Large intestine (tissue), 3 donors: ENCODE results near the gene SAXO2. TPM values are rescaled to one million over a fixed set of nuclear protein-coding genes. Genes with fewer than 3 reads are reported as not detected.
"Not testable (repeated sequence)": the region's sequence is repeated elsewhere in the genome, so short reads cannot be mapped to it uniquely, and the experiment has no call there.

ENCODE experiments used
- DNase-seq, 2 donors: peaks; one replicate each; pipeline versions ENCODE4 v3.0.0 to v3.0.0-alpha.2; 2013
- H3K27ac ChIP-seq: one replicate; pipeline ENCODE4 v1.5.1; 2013; ENCODE audit warnings: low read length
- H3K27me3 ChIP-seq: 2 replicates; pipeline ENCODE4 v1.6.1; 2013; ENCODE audit warnings: low read length; ENCODE audit not compliant: control insufficient read depth, insufficient read depth
- H3K36me3 ChIP-seq: 2 replicates; pipeline ENCODE4 v1.6.1; 2013; ENCODE audit warnings: low read length; ENCODE audit not compliant: control insufficient read depth, insufficient read depth
- H3K4me1 ChIP-seq: one replicate; pipeline ENCODE4 v1.6.1; 2013; ENCODE audit warnings: low read length; ENCODE audit not compliant: control insufficient read depth, insufficient read depth
- H3K4me3 ChIP-seq: one replicate; pipeline ENCODE4 v1.5.1; 2013; ENCODE audit warnings: low read length
- H3K9me3 ChIP-seq: one replicate; pipeline ENCODE4 v1.6.1; 2013; ENCODE audit warnings: mild to moderate bottlenecking, low read depth, low read length, moderate library complexity; ENCODE audit not compliant: control insufficient read depth
- WGBS: methylation state at CpG from one replicate; pipeline ENCODE4 v1.1.5; 2013; ENCODE audit warnings: low lambda C conversion rate; ENCODE audit not compliant: insufficient coverage; 5-methylcytosine and 5-hydroxymethylcytosine counted together
- polyA plus RNA-seq: library from polyadenylated mRNA; unstranded; fragments of 120-200 nt; gene quantifications from one replicate; pipeline ENCODE4 v1.2.1, GENCODE V29; 2013

Gene SAXO2
- polyA plus RNA-seq, 1 donor, result 2.8 TPM

- H3K4me3 ChIP-seq, result no peak overlapping the region
- 100% methylated on average over 1 of the region's 9 CpGs for WGBS
- no peak for DNase-seq
- H3K27me3 ChIP-seq, result no peaks in the 10 kb centered on the region
- H3K4me1 ChIP-seq, result no peaks in the 10 kb centered on the region
- no peaks in the 10 kb centered on the region for H3K36me3 ChIP-seq
- no peaks in the 10 kb centered on the region for H3K9me3 ChIP-seq
- H3K27ac ChIP-seq, result no peak overlapping the region
Observed at GRCh38 chr15:82314769-82315518, 52.3 kb downstream of the SAXO2 start.

- Histone ChIP-seq H3K27me3 (no peaks in the 10 kb centered on the region), H3K4me1 (no peaks in the 10 kb centered on the region), H3K36me3 (no peaks in the 10 kb centered on the region), H3K9me3 (no peaks in the 10 kb centered on the region), H3K27ac (no peak overlapping the region), H3K4me3 (no peak overlapping the region)
- no CpG with 5 or more reads among the region's 24 CpGs for WGBS
- no peak for DNase-seq
Observed at GRCh38 chr15:82315519-82316246, 53.1 kb downstream of the SAXO2 start.

- H3K27ac ChIP-seq, H3K4me1 ChIP-seq, DNase-seq, H3K27me3 ChIP-seq, H3K36me3 ChIP-seq, H3K4me3 ChIP-seq, H3K9me3 ChIP-seq: not testable (repeated sequence)
- no CpG with 5 or more reads among the region's 23 CpGs for WGBS
Observed at GRCh38 chr15:82316247-82317090, 53.9 kb downstream of the SAXO2 start.

GRCh38 chr15:82317091-82317489, 54.5 kb downstream of the SAXO2 start:
- Histone ChIP-seq H3K27ac (no peak overlapping the region), H3K4me3 (no peak overlapping the region), H3K36me3 (no peaks in the 10 kb centered on the region), H3K9me3 (no peaks in the 10 kb centered on the region), H3K27me3 (no peaks in the 10 kb centered on the region), H3K4me1 (no peaks in the 10 kb centered on the region)
- WGBS, result no CpG with 5 or more reads among the region's 12 CpGs
- DNase-seq, result no peak

- not testable (repeated sequence) for H3K27ac ChIP-seq, H3K4me3 ChIP-seq, H3K36me3 ChIP-seq, H3K4me1 ChIP-seq, H3K27me3 ChIP-seq, H3K9me3 ChIP-seq, DNase-seq
- no CpG with 5 or more reads among the region's 7 CpGs for WGBS
Observed at GRCh38 chr15:82317516-82317915, 54.9 kb downstream of the SAXO2 start.

- no CpG with 5 or more reads among the region's 8 CpGs for WGBS
- not testable (repeated sequence) for H3K27me3 ChIP-seq, H3K27ac ChIP-seq, H3K4me3 ChIP-seq, H3K4me1 ChIP-seq, DNase-seq, H3K9me3 ChIP-seq, H3K36me3 ChIP-seq
Observed at GRCh38 chr15:82318281-82318680, 55.7 kb downstream of the SAXO2 start.

GRCh38 chr15:82319522-82320278, 57.1 kb downstream of the SAXO2 start:
- not testable (repeated sequence) for DNase-seq, H3K27ac ChIP-seq, H3K4me1 ChIP-seq, H3K36me3 ChIP-seq, H3K4me3 ChIP-seq, H3K9me3 ChIP-seq, H3K27me3 ChIP-seq
- no CpG with 5 or more reads among the region's 19 CpGs for WGBS

- no CpG with 5 or more reads among the region's 6 CpGs for WGBS
- H3K9me3 ChIP-seq, H3K36me3 ChIP-seq, H3K27me3 ChIP-seq, H3K27ac ChIP-seq, H3K4me1 ChIP-seq, DNase-seq, H3K4me3 ChIP-seq: not testable (repeated sequence)
Observed at GRCh38 chr15:82320861-82321260, 58.2 kb downstream of the SAXO2 start.

- DNase-seq, H3K4me1 ChIP-seq, H3K4me3 ChIP-seq, H3K9me3 ChIP-seq, H3K27ac ChIP-seq, H3K27me3 ChIP-seq, H3K36me3 ChIP-seq: not testable (repeated sequence)
- WGBS, result no CpG with 5 or more reads among the region's 10 CpGs
Observed at GRCh38 chr15:82322488-82322887, 59.9 kb downstream of the SAXO2 start.

GRCh38 chr15:82324831-82325230, 62.2 kb downstream of the SAXO2 start:
- H3K9me3 ChIP-seq, H3K4me1 ChIP-seq, H3K27me3 ChIP-seq, DNase-seq, H3K36me3 ChIP-seq, H3K4me3 ChIP-seq, H3K27ac ChIP-seq: not testable (repeated sequence)
- whole genome bisulfite sequencing, result no CpG with 5 or more reads among the region's 6 CpGs
